Hepatocyte (in vitro differentiated cells): ENCODE results near the gene PAM. TPM values are rescaled to one million over a fixed set of nuclear protein-coding genes. Genes with fewer than 3 reads are reported as not detected.

Source experiments
- DNase-seq: peaks from one replicate; pipeline ENCODE4 v3.0.0-alpha.2; 2016; ENCODE audit warnings: low spot score
- H2AFZ ChIP-seq: fragments of 200-600 bp; sonication (generic); 2 replicates; pipeline ENCODE4 v1.6.0; 2016; ENCODE audit warnings: antibody characterized with exemption, mild to moderate bottlenecking
- H3K27ac ChIP-seq: fragments of 200-600 bp; sonication (generic); 2 replicates; pipeline ENCODE4 v1.5.1; 2016; ENCODE audit warnings: mild to moderate bottlenecking
- H3K27me3 ChIP-seq: fragments of 200-600 bp; sonication (generic); 2 replicates; pipeline ENCODE4 v1.6.1; 2016
- H3K36me3 ChIP-seq: fragments of 200-600 bp; sonication (generic); replicated peaks from 2 replicates; pipeline ENCODE4 v1.5.1; 2016; ENCODE audit warnings: low read depth; ENCODE audit not compliant: insufficient read depth
- H3K4me1 ChIP-seq: fragments of 200-600 bp; sonication (generic); 2 replicates; pipeline ENCODE4 v1.5.1; 2016; ENCODE audit warnings: mild to moderate bottlenecking, moderate library complexity; ENCODE audit not compliant: insufficient read depth
- H3K4me2 ChIP-seq: fragments of 200-600 bp; sonication (generic); 2 replicates; pipeline ENCODE4 v1.6.0; 2016
- H3K4me3 ChIP-seq: fragments of 200-600 bp; sonication (generic); 2 replicates; pipeline ENCODE4 v1.5.1; 2016; ENCODE audit warnings: mild to moderate bottlenecking
- H3K79me2 ChIP-seq: fragments of 200-600 bp; sonication (generic); 2 replicates; pipeline ENCODE4 v1.6.0; 2017; ENCODE audit warnings: mild to moderate bottlenecking
- H3K9me2 ChIP-seq: fragments of 200-600 bp; sonication (generic); replicated peaks from 2 replicates; pipeline ENCODE4 v1.6.0; 2017; ENCODE audit warnings: mild to moderate bottlenecking; ENCODE audit not compliant: insufficient read depth
- H3K9me3 ChIP-seq: fragments of 200-600 bp; sonication (generic); 2 replicates; pipeline ENCODE4 v1.5.1; 2016; ENCODE audit warnings: low read depth, mild to moderate bottlenecking
- H4K20me1 ChIP-seq: fragments of 200-600 bp; sonication (generic); 2 replicates; pipeline ENCODE4 v1.6.0; 2016; ENCODE audit warnings: mild to moderate bottlenecking; ENCODE audit not compliant: insufficient read depth, poor library complexity, severe bottlenecking
- EZH2 ChIP-seq: fragments of 200-600 bp; sonication (generic); IDR thresholded peaks from 2 replicates; pipeline ENCODE4 v1.6.1; 2016; ENCODE audit warnings: antibody characterized with exemption, mild to moderate bottlenecking, borderline replicate concordance
- EZH2phosphoT487 ChIP-seq: fragments of 200-600 bp; sonication (generic); IDR thresholded peaks from one replicate; pipeline ENCODE4 v1.6.1; 2018; ENCODE audit warnings: antibody characterized with exemption, mild to moderate bottlenecking, low read depth, moderate library complexity; ENCODE audit not compliant: unreplicated experiment, severe bottlenecking
- WGBS: methylation state at CpG from one replicate; pipeline ENCODE4 v1.1.6; 2016; ENCODE audit warnings: low lambda C conversion rate; ENCODE audit errors: missing lambda C conversion rate; 5-methylcytosine and 5-hydroxymethylcytosine counted together
- polyA plus RNA-seq: library from polyadenylated mRNA; unstranded; fragments of >200 nt; fragmentation: Nextera tagmentation; extraction: Ambion mirVana; gene quantifications from 2 replicates; pipeline ENCODE4 v1.2.1, GENCODE V29; 2016
- total RNA-seq: library from RNA; depleted of rRNA; stranded (reverse); fragments of >200 nt; gene quantifications from 2 replicates; pipeline ENCODE4 v1.2.3, GENCODE V29; 2014
- TF ChIP-seq, protein P1 (sequence below): fragments of 200-600 bp; sonication (generic); IDR thresholded peaks from 2 replicates; pipeline ENCODE4 v1.5.1; 2016; ENCODE audit warnings: antibody characterized with exemption, mild to moderate bottlenecking; ENCODE audit not compliant: poor library complexity

The PAM gene
- total and polyA plus RNA-seq, 2 experiments from 2014 or later, result 118 to 158 TPM

DNA sequence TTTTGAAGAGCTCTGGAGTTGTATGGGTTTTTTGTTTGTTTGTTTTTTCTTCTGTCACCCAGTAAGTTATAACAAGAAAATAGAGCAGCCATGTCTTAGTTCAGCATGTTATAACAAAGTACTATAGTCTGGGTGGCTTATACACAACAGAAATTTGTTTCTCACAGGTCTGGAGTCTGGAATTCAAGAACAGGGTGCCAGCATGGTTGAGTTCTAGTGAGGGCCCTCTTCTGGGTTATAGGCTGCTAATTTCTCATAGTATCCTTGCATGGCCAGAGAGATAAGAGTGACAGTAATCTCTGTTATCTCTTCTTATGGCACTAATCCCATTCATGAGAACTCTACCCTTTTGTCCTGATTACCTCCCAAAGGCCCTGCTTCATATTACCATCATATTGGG is 250.2 kb downstream of the PAM start:
- Histone ChIP-seq H3K9me3 (no peaks in the 10 kb centered on the region), H3K36me3 (no peaks in the 10 kb centered on the region), H3K27ac (no peak overlapping the region), H2AFZ (no peak overlapping the region), H4K20me1 (no peaks in the 10 kb centered on the region), H3K9me2 (no peaks in the 10 kb centered on the region), H3K4me1 (no peaks in the 10 kb centered on the region), H3K79me2 (no peaks in the 10 kb centered on the region), H3K27me3 (no peaks in the 10 kb centered on the region), H3K4me2 (no peak overlapping the region), H3K4me3 (no peak overlapping the region)
- no peak for TF ChIP-seq EZH2phosphoT487
- TF ChIP-seq EZH2, result no peak
- TF ChIP-seq, protein P1, sequence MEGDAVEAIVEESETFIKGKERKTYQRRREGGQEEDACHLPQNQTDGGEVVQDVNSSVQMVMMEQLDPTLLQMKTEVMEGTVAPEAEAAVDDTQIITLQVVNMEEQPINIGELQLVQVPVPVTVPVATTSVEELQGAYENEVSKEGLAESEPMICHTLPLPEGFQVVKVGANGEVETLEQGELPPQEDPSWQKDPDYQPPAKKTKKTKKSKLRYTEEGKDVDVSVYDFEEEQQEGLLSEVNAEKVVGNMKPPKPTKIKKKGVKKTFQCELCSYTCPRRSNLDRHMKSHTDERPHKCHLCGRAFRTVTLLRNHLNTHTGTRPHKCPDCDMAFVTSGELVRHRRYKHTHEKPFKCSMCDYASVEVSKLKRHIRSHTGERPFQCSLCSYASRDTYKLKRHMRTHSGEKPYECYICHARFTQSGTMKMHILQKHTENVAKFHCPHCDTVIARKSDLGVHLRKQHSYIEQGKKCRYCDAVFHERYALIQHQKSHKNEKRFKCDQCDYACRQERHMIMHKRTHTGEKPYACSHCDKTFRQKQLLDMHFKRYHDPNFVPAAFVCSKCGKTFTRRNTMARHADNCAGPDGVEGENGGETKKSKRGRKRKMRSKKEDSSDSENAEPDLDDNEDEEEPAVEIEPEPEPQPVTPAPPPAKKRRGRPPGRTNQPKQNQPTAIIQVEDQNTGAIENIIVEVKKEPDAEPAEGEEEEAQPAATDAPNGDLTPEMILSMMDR, result no peak
- DNase-seq, result no peak

DNA sequence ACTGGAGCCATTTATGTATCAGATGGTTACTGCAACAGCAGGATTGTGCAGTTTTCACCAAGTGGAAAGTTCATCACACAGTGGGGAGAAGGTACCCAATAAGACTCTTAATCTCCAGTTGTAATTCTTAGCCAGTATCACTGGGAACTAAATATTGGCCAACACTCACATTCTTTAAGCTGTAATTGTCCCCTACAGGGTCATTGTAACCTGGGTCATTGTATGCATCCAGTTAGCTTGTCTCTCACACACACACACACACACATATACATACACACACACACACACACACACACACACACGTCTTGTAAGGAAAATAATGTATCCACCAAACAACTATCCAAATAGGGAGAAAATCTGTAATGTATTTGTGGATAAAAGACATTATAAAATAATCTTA is 251.8 kb downstream of the PAM start:
- Histone ChIP-seq H3K4me3 (no peak overlapping the region), H3K36me3 (no peaks in the 10 kb centered on the region), H3K27me3 (no peaks in the 10 kb centered on the region), H3K4me2 (no peak overlapping the region), H3K27ac (no peak overlapping the region), H3K79me2 (no peaks in the 10 kb centered on the region), H3K9me2 (no peaks in the 10 kb centered on the region), H3K4me1 (no peaks in the 10 kb centered on the region), H4K20me1 (no peaks in the 10 kb centered on the region), H3K9me3 (no peaks in the 10 kb centered on the region), H2AFZ (no peak overlapping the region)
- WGBS, result 83% methylated on average over 1 of the region's 1 CpG
- TF ChIP-seq, protein P1, result no peak
- no peak for TF ChIP-seq EZH2
- no peak for DNase-seq

DNA sequence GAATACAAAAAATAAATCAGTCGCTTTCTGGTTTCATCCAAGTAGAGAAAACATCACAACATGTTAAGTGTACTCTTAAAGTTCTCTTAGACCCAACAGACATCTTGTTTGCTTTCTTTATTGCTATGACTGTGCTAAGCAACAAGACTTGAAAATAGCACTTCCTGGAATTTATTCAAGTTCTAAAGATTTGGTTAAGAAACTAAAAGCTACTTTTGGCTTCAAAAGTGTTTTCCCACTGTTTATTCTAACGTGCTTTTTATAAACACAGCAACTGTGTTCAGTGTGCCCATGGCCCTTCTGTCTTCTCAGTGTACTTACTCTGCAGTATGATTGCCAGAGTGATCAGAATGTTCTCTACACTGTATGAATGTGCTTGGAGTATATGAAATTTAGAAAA is 255.1 kb downstream of the PAM start:
- no peak overlapping the region for H2AFZ ChIP-seq
- no peaks in the 10 kb centered on the region for H4K20me1 ChIP-seq
- no peak overlapping the region for H3K4me3 ChIP-seq
- 63% methylated on average over 2 of the region's 2 CpGs for WGBS
- no peaks in the 10 kb centered on the region for H3K9me3 ChIP-seq
- TF ChIP-seq, protein P1, result no peak
- TF ChIP-seq EZH2 (no peak), EZH2phosphoT487 (no peak)
- no peak overlapping the region for H3K4me2 ChIP-seq
- H3K4me1 ChIP-seq, result no peaks in the 10 kb centered on the region
- no peaks in the 10 kb centered on the region for H3K79me2 ChIP-seq
- peak; percentile 10 for DNase-seq
- H3K36me3 ChIP-seq, result no peaks in the 10 kb centered on the region
- no peaks in the 10 kb centered on the region for H3K27me3 ChIP-seq
- H3K27ac ChIP-seq, result no peak overlapping the region
- H3K9me2 ChIP-seq, result no peaks in the 10 kb centered on the region

DNA sequence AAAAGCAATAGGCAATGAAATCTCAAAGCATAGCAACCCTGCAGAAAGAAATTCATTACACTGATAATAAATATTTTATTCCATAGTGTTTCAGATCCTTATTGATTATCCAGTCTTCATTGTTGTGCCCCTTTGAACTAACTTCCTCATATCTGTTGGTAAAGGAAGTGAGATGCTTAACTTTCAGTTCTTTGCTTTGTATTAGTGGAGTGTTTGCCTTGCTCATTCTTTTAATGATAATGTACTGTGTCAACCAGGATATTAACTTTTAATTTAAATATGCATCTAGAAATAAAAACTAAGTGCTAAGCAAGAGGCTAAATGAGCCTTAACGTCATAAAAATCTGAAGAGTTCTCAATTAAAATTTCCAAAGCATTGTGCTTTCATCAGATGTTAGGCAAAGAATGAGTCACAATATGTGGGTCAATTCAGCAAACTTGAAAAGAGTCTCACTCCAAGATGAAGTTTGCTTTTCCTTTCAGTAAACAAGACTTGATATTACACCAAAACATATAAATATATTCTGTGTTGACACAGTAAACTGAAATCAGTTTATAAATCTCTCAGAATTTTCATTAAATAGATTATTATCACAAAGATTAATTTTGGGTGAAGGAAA is 258.9 kb downstream of the PAM start:
- DNase-seq, result no peak
- Histone ChIP-seq H4K20me1 (no peaks in the 10 kb centered on the region), H3K4me1 (no peaks in the 10 kb centered on the region), H2AFZ (no peak overlapping the region), H3K4me3 (no peak overlapping the region), H3K27me3 (no peaks in the 10 kb centered on the region), H3K36me3 (no peaks in the 10 kb centered on the region), H3K4me2 (no peak overlapping the region), H3K27ac (no peak overlapping the region), H3K9me2 (no peaks in the 10 kb centered on the region), H3K79me2 (no peaks in the 10 kb centered on the region), H3K9me3 (no peaks in the 10 kb centered on the region)
- 79% methylated on average over 1 of the region's 1 CpG for WGBS
- TF ChIP-seq EZH2phosphoT487, result no peak
